ENCODE measurements around the gene LRP5. TPM values are rescaled to one million over a fixed set of nuclear protein-coding genes. Genes with fewer than 3 reads are reported as not detected.

LRP5 gene
- total and polyA plus RNA-seq, 9 of the 15 experiments (the other 6 are each of a cell fraction or from before 2014, with no cell fraction given), result 0.48 to 44.2 (median 13.5) TPM

GRCh38 chr11:68297812-68298658 lies 14.4 kb upstream of the LRP5 start (continued):
- TF ChIP-seq MGA (IDR thresholded peaks at IDR 0.05) (peak; percentile 51), MTA3 (IDR thresholded peaks at IDR 0.05; ENCODE audit: borderline replicate concordance) (no peak; the same call in 1 of the 2 replicates), YY1 (IDR thresholded peaks at IDR 0.05; ENCODE audit: borderline replicate concordance in 1 of 3, control insufficient read depth in 1 of 3, extremely low read depth in 1 of 3, insufficient read depth in 3 of 3, insufficient read length in 1 of 3, insufficient replicate concordance in 2 of 3, low read depth in 1 of 3, low read length in 2 of 3) (peak in 2 of 3 experiments; percentile 40 to 56), RBM25 (IDR thresholded peaks at IDR 0.05; ENCODE audit: low read depth, low read length, severe bottlenecking) (peak; percentile 45), NCOA1 (IDR thresholded peaks at IDR 0.05; ENCODE audit: low read depth) (no peak), SREBF1 (IDR thresholded peaks at IDR 0.05; ENCODE audit: borderline replicate concordance, low read depth, low read length) (no peak), FOSL1 (tag; conservative IDR thresholded peaks at IDR 0.05) (0 out of 2 replicates have a peak, but pooled peaks have one; percentile 11), CUX1 (CRISPR knock-in tag; IDR thresholded peaks at IDR 0.05) (no peak)

Data from K562 (cell line).